HL-60/S4 treated with phorbol 12-myristate 13-acetate at 8.2 ng/mL for 4 days and 3 days (cell line): Measurements from ENCODE around the gene HOXD1.

Experiments
- in situ Hi-C: fragments of 300-500 bp; cut with MboI; formaldehyde crosslinking; loops from 2 replicates; pipeline ENCODE4 v1.15.0; 2022; ENCODE audit warnings: low sequenced_read_pairs

HOXD1 gene

DNA sequence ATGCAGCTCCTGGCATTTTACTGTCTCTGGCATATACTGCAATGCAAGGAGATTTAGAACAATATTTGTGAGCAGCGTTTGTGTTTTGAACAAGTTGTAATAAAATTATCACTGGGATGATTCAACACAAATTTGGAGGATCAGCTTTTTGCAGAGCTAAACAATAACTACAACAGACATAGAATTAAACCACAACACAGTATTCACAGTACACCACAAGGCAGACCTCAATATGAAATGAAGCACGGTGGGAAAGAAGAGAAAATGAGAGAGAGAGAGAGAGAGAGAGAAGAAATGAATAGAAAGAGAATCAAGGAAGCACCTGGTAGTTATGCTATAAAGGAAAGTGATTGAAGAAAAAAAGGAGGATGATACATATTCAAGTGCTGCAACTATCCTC lies 39.4 kb downstream of the HOXD1 start:
- in situ Hi-C loops: no loop called here

- in situ Hi-C loops: no loop called here
Observed at GRCh38 chr2:176234156-176234555, 45.7 kb downstream of the HOXD1 start.

- in situ Hi-C loops: no loop called here
Observed at GRCh38 chr2:176234940-176235339, 46.5 kb downstream of the HOXD1 start.

DNA sequence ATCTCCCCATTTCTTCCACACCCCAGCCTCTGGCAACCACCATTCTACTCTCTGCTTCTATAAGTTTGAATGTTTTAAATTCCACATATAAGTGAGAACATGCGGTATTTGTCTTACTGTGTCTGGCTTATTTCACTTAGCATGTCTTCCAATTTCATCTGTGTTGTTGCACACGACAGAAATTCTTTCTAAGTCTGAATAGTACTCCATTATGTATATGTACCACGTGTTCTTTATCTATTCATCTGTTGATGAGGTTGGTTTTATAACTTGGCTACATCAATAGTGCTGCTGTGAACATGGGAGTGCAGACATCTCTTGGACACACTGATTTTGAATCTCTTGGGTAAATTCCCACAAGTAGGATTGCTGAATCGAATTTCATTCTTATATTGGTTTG lies 49.0 kb downstream of the HOXD1 start:
- in situ Hi-C loops: no loop called here

- in situ Hi-C loops: no loop called here
Observed at GRCh38 chr2:176239031-176239430, 50.6 kb downstream of the HOXD1 start.

GRCh38 chr2:176240301-176240700 lies 51.8 kb downstream of the HOXD1 start:
- in situ Hi-C loops: no loop called here
